Measurements from ENCODE around the gene KLF13.

- TF ChIP-seq POLR2A (IDR thresholded peaks at IDR 0.05; ENCODE audit: low read depth, low read length) (no peak), POLR2AphosphoS5 (IDR thresholded peaks at IDR 0.05; ENCODE audit: low read depth, low read length) (no peak), PAX5 (IDR thresholded peaks at IDR 0.05; ENCODE audit: insufficient read depth, low read length, severe bottlenecking) (no peak)
Observed at GRCh38 chr15:31321418-31321817, 5.2 kb upstream of the KLF13 start.
